Neural crest cell (in vitro differentiated cells): ENCODE results near the gene SPRR3. TPM values are rescaled to one million over a fixed set of nuclear protein-coding genes. Genes with fewer than 3 reads are reported as not detected.

Source experiments
- DNase-seq: peaks from one replicate; pipeline ENCODE4 v3.0.0; 2021; ENCODE audit warnings: low read depth, mixed read lengths, low spot score
- H3K27ac Mint-ChIP-seq: one replicate; pipeline ENCODE4 v1.8.0; 2021; ENCODE audit warnings: mild to moderate bottlenecking, mixed read lengths; ENCODE audit not compliant: unreplicated experiment
- H3K27me3 Mint-ChIP-seq: 2 replicates; pipeline ENCODE4 v1.8.0; 2021; ENCODE audit warnings: low read depth, mild to moderate bottlenecking, mixed read lengths
- H3K36me3 Mint-ChIP-seq: 2 replicates; pipeline ENCODE4 v1.8.0; 2021; ENCODE audit warnings: low read depth, mild to moderate bottlenecking, mixed read lengths
- H3K4me1 Mint-ChIP-seq: 2 replicates; pipeline ENCODE4 v1.8.0; 2021; ENCODE audit warnings: mixed read lengths
- H3K4me3 Mint-ChIP-seq: one replicate; pipeline ENCODE4 v1.8.0; 2021; ENCODE audit warnings: mild to moderate bottlenecking, mixed read lengths
- H3K9me3 Mint-ChIP-seq: 2 replicates; pipeline ENCODE4 v1.8.0; 2021; ENCODE audit warnings: mixed read lengths
- total RNA-seq: library from RNA; stranded (reverse); gene quantifications from 2 replicates; pipeline ENCODE4 v1.2.1, GENCODE V29; 2021
- TF ChIP-seq, protein P1 (sequence below): fragments of 200-600 bp; sonication (generic); conservative IDR thresholded peaks from 2 replicates; pipeline ENCODE4 v1.5.0; 2021; ENCODE audit warnings: antibody characterized with exemption, mild to moderate bottlenecking

Gene SPRR3
- total RNA-seq, 1 donor from 2014 or later, result not detected

- Mint-ChIP-seq H3K9me3 (no peaks in the 10 kb centered on the region), H3K36me3 (no peaks in the 10 kb centered on the region), H3K27ac (no peak overlapping the region), H3K27me3 (peaks cover 7% of the 10 kb centered on the region), H3K4me1 (no peaks in the 10 kb centered on the region), H3K4me3 (no peak overlapping the region)
- DNase-seq, result no peak
- TF ChIP-seq, protein P1, sequence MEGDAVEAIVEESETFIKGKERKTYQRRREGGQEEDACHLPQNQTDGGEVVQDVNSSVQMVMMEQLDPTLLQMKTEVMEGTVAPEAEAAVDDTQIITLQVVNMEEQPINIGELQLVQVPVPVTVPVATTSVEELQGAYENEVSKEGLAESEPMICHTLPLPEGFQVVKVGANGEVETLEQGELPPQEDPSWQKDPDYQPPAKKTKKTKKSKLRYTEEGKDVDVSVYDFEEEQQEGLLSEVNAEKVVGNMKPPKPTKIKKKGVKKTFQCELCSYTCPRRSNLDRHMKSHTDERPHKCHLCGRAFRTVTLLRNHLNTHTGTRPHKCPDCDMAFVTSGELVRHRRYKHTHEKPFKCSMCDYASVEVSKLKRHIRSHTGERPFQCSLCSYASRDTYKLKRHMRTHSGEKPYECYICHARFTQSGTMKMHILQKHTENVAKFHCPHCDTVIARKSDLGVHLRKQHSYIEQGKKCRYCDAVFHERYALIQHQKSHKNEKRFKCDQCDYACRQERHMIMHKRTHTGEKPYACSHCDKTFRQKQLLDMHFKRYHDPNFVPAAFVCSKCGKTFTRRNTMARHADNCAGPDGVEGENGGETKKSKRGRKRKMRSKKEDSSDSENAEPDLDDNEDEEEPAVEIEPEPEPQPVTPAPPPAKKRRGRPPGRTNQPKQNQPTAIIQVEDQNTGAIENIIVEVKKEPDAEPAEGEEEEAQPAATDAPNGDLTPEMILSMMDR, result no peak
Measured at GRCh38 chr1:152972196-152972886, 29.2 kb upstream of the SPRR3 start.

- H3K27ac Mint-ChIP-seq, result no peak overlapping the region
- no peaks in the 10 kb centered on the region for H3K4me1 Mint-ChIP-seq
- no peak for DNase-seq
- no peaks in the 10 kb centered on the region for H3K9me3 Mint-ChIP-seq
- no peaks in the 10 kb centered on the region for H3K36me3 Mint-ChIP-seq
- peaks cover 14% of the 10 kb centered on the region for H3K27me3 Mint-ChIP-seq
- H3K4me3 Mint-ChIP-seq, result no peak overlapping the region
- TF ChIP-seq, protein P1, result no peak
Measured at GRCh38 chr1:152976688-152977087, 24.9 kb upstream of the SPRR3 start.

DNA sequence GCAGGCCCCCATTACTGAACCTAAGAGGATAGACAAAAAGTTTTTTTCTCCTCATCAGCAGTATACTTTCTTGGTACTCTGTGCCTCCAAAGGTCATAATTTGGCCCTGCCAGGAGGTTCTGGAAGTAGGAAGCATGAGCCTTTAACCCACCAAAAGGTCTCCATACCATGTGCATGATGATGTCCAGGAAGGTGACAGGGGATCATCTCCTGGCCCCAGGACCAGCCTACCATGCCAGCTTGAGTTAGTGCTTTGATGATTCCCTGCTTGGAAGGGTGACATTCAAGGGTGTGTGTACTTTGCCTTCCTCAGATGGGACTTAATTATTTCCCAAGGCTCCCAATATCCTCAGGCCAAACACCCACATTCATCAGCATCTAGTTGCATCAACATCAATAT, 23.9 kb upstream of the SPRR3 start:
- Mint-ChIP-seq H3K36me3 (no peaks in the 10 kb centered on the region), H3K4me3 (no peak overlapping the region), H3K9me3 (no peaks in the 10 kb centered on the region), H3K27me3 (peaks cover 9% of the 10 kb centered on the region), H3K4me1 (no peaks in the 10 kb centered on the region), H3K27ac (no peak overlapping the region)
- TF ChIP-seq, protein P1, result no peak
- no peak for DNase-seq

GRCh38 chr1:152980676-152981075, 20.9 kb upstream of the SPRR3 start:
- Mint-ChIP-seq H3K4me3 (no peak overlapping the region), H3K27ac (no peak overlapping the region), H3K36me3 (no peaks in the 10 kb centered on the region), H3K27me3 (peaks cover 16% of the 10 kb centered on the region), H3K4me1 (no peaks in the 10 kb centered on the region), H3K9me3 (no peaks in the 10 kb centered on the region)
- TF ChIP-seq, protein P1, result no peak
- no peak for DNase-seq

DNA sequence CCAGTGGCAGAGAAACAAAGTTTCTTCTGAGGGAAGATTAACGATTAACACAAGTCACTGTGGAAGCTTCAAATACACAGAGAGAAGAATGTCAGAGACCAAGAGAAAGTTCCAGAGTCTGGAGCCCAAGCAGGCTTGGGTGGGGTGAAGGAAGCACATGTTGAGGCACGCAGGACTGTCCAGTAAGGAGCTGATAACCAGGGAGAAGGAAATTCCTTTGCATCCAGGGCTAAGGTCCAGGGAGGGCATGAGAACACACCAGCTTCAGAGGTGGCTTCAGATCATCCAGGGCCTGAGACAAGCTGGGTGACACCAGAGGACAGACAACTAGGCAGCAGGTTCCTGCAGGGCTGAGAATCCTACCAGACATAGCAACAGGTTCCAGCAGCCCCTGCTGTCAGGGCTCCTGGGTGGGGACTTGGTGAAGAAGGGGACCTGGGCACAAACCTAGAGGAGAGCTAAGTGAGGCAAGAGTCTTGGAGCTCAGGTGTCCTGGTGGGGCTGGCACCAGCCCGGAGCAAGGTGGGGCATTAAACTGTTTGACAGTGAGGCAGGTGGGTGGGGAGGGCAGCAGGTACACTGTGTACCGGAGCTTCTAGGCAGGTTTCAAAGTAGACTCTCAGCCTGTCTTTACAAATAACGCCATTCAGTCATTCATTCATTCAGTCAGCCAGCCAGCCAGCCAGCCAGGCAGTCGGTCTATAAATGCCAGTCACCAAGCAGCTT, 20.2 kb upstream of the SPRR3 start:
- H3K4me1 Mint-ChIP-seq, result no peaks in the 10 kb centered on the region
- H3K9me3 Mint-ChIP-seq, result no peaks in the 10 kb centered on the region
- TF ChIP-seq, protein P1, result no peak
- H3K4me3 Mint-ChIP-seq, result no peak overlapping the region
- no peak for DNase-seq
- H3K27ac Mint-ChIP-seq, result no peak overlapping the region
- no peaks in the 10 kb centered on the region for H3K36me3 Mint-ChIP-seq
- peaks cover 21% of the 10 kb centered on the region for H3K27me3 Mint-ChIP-seq
